AG04449 (cell line): ENCODE data around the gene CEP131.

Source experiments
- CTCF ChIA-PET: fragments of 350-600 bp; formaldehyde crosslinking; extraction: SDS; loops from one replicate; lab custom pipeline; 2021; ENCODE audit warnings: antibody characterized with exemption; lab: Yijun Ruan, JAX
- POLR2A ChIA-PET: fragments of 400-600, 350-600 bp; formaldehyde crosslinking; extraction: SDS; loops from one replicate; lab custom pipeline; 2020; ENCODE audit warnings: antibody characterized with exemption, inconsistent platforms; lab: Yijun Ruan, JAX
- DNase-seq: peaks from one replicate; pipeline ENCODE4 v3.0.0-alpha.2; 2010; ENCODE audit warnings: low read depth, low spot score
- H3K4me3 ChIP-seq: 2 replicates; pipeline ENCODE4 v1.5.1; 2011; ENCODE audit warnings: low read depth, mild to moderate bottlenecking, control low read depth, low read length
- TF ChIP-seq, protein P1 (sequence below): IDR thresholded peaks from one replicate; pipeline ENCODE4 v1.5.1; 2011; ENCODE audit warnings: mild to moderate bottlenecking, moderate library complexity, low read length, control low read depth, inconsistent platforms; ENCODE audit not compliant: insufficient read depth; ENCODE audit errors: missing control alignments

Gene CEP131

DNA sequence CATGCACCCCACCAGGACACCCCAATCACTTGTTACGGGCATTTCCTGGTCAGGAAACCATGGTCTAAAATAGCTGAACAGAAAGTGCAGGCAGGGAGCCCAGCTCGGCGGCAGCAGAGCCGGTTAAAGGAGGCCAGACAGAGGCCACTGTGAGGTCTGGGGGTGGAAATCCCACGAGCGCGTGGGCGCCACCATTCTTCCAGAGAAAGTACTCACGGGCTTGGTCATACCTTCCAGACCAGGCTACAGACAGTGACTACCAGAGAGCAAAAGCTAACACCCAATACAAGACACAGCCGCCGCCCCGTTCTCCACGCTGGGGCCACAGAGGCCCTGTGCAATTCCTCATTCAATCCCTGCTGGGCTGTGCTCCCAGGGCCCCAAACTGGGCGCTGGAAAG, 11.9 kb downstream of the CEP131 start:
- no peak for DNase-seq
- TF ChIP-seq, protein P1, sequence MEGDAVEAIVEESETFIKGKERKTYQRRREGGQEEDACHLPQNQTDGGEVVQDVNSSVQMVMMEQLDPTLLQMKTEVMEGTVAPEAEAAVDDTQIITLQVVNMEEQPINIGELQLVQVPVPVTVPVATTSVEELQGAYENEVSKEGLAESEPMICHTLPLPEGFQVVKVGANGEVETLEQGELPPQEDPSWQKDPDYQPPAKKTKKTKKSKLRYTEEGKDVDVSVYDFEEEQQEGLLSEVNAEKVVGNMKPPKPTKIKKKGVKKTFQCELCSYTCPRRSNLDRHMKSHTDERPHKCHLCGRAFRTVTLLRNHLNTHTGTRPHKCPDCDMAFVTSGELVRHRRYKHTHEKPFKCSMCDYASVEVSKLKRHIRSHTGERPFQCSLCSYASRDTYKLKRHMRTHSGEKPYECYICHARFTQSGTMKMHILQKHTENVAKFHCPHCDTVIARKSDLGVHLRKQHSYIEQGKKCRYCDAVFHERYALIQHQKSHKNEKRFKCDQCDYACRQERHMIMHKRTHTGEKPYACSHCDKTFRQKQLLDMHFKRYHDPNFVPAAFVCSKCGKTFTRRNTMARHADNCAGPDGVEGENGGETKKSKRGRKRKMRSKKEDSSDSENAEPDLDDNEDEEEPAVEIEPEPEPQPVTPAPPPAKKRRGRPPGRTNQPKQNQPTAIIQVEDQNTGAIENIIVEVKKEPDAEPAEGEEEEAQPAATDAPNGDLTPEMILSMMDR, result no peak
- H3K4me3 ChIP-seq, result no peak overlapping the region
- POLR2A ChIA-PET, result no interaction called here
- CTCF ChIA-PET, result no interaction called here

DNA sequence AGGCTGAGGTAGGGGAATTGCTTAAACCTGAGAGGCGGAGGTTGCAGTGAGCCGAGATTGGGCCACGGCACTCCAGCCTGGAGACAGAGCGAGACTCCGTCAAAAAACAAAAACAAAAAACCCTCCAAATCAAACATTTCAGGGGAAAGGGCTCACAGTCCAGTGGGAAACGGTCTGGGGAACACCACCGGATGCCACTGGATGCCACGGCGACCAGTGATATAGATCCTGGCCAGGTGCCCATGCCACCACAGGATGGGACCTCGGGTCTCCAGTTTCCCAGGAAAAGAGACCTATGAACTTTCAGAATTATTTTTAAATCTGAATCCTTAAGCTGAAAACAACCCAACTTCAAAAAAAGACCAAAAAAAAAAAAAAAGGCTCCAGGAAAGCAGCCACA, 12.3 kb downstream of the CEP131 start:
- TF ChIP-seq, protein P1, result no peak
- no peak overlapping the region for H3K4me3 ChIP-seq
- ChIA-PET CTCF (no interaction called here), POLR2A (no interaction called here)
- DNase-seq, result no peak

DNA sequence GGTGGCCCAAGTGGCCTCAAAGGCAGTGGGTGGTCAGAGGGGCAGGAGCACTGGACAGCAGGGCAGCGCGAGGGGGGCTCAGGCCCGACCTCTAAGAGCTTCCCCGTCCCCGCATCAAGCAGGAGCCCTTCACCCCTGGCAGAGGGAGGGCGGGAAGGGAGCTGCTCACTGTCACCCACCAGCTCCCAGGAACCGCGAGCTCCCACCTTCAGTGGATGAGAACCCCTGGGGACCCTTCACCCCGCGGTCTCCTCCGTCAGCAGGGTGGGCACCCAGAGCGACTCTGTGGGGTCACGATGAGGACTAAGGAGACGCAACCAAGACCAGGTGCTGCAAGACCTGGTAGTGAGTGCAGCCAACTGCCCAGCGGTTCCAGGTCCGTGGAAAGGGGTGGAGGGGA, 13.6 kb downstream of the CEP131 start:
- TF ChIP-seq, protein P1, result no peak
- H3K4me3 ChIP-seq, result no peak overlapping the region
- no peak for DNase-seq
- ChIA-PET POLR2A (no interaction called here), CTCF (interaction anchor here (1.1 kb wide), 1 partner anchor 9 kb away, joined by 3 read pairs; no protein-coding TSS in a partner anchor)

DNA sequence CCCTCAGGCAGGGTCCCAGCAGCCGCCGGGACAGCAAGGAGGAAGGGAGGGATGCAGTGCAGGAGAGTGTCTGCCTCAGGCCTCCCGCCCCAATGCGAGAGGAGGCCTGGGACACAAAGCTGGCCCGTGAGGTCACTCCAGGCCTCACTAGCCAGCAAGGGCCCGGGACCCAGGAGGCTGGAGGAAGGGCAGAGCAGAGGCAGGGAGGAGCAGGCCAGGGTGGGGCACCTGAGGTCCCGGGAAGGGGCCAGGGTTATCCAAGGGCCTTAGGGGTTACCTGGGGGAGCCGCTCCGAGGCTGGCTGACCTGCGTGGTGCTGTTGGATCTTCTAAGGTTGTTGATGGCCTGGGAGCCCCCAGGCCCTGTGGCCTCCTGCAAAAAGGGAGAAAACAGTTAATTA, 14.1 kb downstream of the CEP131 start:
- no peak overlapping the region for H3K4me3 ChIP-seq
- ChIA-PET CTCF (interaction anchor here (1.1 kb wide), 1 partner anchor 8 kb away, joined by 3 read pairs; no protein-coding TSS in a partner anchor), POLR2A (no interaction called here)
- TF ChIP-seq, protein P1, result no peak
- no peak for DNase-seq

DNA sequence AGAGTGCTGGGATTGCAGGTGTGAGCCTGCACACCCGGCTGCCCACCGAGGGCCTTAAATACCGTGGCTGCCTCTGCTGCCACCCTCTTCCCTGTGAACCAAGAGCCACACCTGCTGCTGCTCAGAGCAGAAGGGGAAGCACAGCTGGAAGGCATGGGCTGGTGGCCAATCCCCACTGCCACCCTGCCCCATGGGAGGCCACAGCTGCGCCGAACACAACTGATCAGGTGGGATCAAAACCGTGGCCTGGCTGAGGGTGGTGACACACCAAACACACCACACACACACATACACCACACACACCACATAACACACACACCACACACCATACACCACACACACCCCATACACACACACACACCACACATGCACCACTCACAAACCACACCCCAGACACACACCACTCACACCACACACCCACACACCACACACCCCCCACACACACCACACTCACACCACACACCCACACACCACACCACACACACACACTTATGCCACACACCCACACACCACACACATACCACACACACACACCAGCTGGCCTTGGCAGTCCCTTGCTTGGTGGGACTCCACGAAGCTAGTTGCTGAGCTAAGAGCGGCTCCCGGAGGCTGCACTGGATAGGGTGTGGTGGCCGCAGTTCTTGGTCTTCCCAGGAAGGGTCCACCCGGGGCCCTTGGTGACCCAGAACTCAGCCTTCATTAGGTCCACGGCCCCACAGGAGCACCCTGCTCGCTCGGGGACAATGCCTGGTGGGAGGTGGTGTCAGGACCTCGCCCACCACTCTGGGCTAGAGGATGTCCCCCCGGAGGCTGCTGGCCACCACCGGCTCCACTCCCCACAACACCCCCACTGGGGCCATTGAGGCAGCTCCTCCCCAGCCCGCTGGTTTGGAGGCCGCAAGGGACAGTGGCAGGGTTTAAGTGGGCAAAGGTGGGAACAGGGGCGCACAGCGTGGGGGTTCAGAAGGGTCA, 14.9 kb downstream of the CEP131 start:
- CTCF ChIA-PET, result interaction anchor here (1.8 kb wide), 1 partner anchor 17 kb away, joined by 5 read pairs; no protein-coding TSS in a partner anchor
- POLR2A ChIA-PET, result no interaction called here
- H3K4me3 ChIP-seq, result no peak overlapping the region
- TF ChIP-seq, protein P1, result no peak
- no peak for DNase-seq

DNA sequence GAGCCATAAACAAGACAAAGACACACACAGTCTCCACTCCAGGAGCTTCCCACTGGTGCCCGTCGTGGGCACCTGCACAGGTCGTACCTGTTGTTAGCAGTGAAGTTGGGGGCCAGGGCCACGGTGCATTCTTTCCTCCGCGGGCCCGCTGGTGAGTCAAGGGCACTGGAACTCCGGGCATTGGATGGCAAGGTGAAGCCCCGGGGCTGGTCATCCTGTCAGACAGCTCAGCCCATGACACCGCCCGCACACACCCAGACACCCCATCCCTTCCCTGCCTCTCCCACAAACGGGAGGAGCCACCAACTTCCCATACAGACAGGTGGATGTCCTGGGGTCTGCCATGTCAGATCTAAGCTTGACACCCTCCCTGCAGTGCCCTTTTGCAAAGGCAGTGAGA, 16.1 kb downstream of the CEP131 start:
- TF ChIP-seq, protein P1, result no peak
- ChIA-PET POLR2A (no interaction called here), CTCF (interaction anchor here (0.5 to 1.8 kb wide), 2 partner anchors 16 to 18 kb away, joined by 3 to 5 read pairs; no protein-coding TSS in a partner anchor)
- no peak overlapping the region for H3K4me3 ChIP-seq
- no peak for DNase-seq
